Cortex of kidney (tissue), 1 donor: ENCODE data around the gene PLA2R1.

Experiments used
- DNase-seq: peaks from one replicate; lab custom pipeline; 2025; lab: John Stamatoyannopoulos, UW

PLA2R1 gene

DNA sequence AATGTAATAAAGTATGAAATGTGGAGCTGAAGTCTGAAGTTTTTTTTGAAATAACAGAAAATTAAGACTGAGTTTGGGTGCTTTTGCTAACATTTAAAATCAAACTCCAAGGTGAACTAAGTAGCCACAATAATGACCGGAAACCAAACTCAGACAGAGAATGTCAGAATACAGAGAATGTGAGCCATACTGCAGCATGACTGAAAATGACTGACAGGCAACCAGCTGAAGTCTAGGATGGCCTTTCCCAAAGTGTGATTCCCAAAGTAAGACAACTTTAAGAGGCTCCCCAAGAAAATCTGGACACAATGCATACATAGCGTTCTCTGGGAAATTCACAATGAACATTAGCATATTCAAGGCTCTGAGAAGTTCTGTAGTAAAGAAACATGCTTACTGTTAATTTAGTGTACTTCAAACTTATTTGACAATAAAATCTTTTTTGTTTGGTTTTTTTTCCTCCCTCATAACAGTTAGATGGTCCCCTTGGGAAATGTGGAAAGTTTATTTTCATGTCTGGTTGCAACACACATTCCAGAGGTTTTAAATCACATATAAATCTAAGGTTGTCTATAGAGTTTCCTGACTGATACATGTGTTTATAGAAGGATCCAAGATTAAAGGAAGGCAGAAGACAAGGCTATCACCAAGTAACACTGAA lies 28.6 kb downstream of the PLA2R1 start:
- DNase-seq, result no peak

- DNase-seq, result no peak
Measured at GRCh38 chr2:160029270-160029628, 33.2 kb downstream of the PLA2R1 start.

DNA sequence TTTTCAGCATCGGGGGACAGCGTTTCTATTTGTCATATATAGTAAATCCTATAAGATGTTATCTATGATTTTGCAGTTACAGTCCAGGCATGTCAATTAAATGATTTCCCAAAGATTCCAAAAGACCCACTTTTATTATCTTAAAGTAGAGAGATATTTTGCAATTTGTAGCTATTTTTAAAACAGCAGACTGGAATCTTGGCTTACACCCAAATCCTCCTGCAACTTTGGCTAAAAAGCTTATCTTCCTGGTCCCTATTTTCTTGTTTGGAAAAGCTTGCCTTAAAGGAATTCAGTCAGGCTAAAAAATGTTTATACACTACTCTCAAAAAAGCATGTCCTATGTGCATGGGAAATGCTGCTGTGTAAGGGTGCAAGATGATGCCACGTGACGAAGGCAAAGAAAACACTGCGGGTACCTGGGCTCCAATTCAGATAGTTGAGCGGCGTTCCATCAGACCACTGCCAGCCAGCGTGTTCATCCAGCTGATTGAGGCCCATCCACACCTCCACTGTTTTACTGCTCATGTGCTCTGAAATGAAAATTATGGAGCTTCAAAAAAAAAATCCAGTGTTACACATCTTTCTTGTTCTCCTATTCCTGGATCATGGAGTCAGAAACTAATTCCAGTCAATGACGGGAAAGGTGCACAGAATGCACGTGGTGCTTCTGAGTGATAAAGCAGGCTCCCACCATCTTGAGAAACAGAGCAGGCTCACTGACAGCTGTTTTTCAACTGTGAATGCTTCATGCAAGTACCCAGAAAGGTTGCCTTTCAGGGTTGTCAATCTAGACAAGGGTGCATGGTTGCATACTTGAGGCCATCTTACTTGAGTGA lies 33.8 kb downstream of the PLA2R1 start:
- DNase-seq, result no peak

DNA sequence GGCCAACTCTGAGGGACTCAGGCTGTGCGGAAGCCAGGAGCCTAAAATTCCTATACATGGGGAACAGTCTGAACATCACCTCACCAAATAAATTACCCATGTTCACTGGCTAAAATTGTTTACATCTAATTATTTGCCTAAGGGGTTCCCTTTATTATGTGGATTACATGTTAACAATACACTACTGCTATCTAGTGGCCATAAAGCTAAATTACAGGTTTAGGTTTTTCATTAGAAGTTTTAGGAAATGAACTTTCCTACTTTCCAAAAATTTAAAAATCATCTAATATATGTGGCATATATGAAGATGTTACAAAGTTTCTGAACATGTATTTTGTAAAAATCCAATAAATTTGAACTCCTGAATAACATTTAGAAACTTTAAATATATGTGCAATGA lies 40.3 kb downstream of the PLA2R1 start:
- DNase-seq, result no peak

DNA sequence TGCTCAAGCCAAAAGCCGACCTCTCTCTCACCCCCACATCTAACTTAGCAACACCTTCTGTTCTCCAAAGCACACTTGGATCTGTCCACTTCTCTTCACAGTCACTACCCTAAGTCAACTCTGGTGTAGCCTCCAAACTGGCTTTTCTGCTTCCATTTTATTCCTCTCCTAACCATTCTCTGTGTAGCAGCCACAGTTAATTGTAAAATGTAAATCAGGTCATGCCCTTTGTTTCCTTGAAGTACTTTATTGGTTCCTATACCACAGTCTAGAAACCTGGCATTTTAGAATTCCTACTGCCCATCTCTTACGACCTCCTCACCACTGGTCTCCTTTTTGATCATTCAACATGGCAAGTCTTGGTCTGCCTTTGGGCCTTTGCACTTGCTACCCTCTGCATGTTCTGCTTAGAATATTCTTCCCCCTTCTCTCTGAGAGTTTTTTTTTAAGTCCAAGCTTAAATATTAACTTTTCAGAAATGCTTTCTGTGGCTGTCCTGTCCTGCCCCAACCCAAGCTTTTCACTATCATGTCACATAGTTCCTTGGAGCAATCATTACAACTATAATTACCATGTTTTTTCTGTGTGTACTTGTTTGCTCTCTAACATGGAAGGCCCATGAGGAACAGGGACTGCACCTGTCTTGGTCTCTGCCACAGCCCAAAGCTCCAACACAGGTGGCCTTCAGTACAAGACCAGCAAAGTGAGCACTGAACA lies 42.9 kb downstream of the PLA2R1 start:
- no peak for DNase-seq

- no peak for DNase-seq
Measured at GRCh38 chr2:160015746-160016145, 46.7 kb downstream of the PLA2R1 start.

DNA sequence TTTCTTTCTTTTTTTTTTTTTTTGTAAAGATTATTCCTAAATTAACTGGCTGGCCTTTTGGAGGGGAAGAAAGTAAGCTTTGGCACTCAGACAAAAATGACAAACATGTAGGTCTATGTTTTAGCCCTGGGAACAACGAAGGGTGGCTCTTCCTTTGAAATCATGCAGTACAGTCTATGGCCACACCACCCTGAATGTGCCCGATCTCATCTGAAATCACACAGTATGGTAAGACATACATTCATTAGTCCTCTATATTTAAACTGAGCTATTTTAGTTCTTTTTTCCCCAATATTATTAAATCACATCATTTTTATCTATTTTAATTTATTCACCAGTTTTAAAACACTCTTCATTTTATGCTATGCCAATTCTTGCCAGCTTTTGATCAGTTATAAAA lies 48.2 kb downstream of the PLA2R1 start:
- DNase-seq, result no peak

DNA sequence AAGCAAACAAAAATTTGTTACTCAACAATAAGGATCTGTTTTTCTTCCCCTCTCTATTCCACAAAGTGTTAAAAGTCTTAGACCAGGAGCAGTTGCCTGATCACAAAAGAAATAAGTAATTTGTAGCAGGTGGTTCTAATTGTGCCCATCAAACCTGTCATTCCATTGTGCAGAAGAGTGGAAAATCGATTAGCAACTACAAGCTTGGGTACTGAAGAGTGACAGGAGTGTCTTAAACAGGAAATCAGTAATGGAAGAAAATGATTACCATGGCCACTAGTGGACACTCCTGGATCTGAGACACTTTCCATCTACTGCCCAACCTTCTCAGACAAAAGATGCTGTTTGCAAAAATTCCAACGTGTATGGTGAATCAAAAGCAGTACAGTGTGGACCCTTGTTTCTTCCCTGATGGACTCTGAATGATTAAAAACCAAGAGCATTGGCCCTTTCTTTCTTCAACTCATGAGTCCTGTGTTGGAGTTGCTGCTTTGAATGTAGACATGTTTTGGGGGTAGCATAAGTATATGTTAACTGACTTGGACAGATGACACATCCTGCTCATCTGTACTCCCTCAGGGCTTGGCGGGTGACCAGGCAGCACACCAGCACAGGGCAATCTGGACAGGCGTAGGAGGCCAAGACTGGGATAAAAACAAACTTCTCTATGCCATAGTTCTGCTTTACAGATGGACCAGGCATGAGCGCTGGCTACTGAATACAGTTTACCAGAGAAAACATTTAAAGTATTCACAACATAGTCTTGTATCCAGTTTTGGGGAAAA lies 51.9 kb downstream of the PLA2R1 start:
- no peak for DNase-seq

GRCh38 chr2:160007111-160007510 lies 55.3 kb downstream of the PLA2R1 start:
- no peak for DNase-seq

DNA sequence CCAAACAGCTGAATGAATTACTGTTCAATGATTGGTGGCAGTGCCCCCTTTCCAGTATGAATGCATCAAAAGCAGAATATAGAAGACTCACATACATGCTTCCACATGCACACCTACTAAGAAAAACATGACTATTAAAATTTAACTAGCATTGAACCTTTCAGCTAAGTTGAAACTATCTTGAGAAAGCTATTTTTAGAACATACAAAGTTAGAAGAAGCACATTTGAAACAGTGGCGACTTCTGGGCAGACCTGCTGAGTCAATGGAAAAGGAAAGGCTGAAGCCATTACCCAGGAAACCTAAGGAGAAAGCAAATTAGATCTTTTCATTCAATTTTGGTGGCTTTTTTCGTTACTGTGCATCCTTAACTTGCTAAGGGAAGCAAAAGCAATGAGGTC lies 55.9 kb downstream of the PLA2R1 start:
- no peak for DNase-seq

DNA sequence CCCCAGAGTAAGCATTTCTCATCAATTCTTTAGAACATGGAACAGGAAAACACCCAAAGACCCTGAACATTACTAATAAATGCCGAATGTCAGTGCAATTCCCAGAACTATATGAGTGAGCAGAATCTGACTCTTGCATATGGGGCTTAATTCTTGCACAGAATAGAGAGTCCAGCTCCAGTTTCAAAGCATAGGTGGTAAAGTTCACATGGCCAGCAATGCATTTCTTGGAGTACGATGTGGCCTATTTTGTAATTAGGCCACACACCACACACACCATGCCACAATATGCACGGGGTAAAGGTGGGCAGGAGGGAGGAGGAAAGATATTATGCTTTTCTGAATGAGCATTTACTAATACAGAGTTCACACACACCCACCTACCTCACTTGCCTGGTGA lies 56.5 kb downstream of the PLA2R1 start:
- no peak for DNase-seq

GRCh38 chr2:160005476-160005875 lies 56.9 kb downstream of the PLA2R1 start:
- DNase-seq, result no peak

DNA sequence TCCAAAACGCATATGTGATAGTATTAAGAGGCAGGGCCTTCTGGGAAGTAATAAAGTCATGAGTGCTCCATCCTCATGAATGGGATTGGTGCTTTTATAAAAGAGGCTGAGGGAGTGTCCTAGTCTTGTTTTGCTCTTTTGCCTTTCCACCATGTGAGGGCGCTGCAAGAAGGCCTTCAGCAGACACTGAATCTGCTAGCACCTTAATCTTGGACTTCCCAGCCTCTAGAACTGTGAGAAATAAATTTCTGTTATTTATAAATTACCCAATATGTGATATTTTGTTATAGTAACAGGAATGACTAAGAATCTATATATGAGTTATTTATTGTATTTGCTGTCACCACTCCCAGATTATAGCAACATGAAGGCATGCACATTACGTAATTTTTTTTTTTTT lies 63.5 kb downstream of the PLA2R1 start:
- no peak for DNase-seq

GRCh38 chr2:159998243-159998642 lies 64.2 kb downstream of the PLA2R1 start:
- DNase-seq, result no peak

DNA sequence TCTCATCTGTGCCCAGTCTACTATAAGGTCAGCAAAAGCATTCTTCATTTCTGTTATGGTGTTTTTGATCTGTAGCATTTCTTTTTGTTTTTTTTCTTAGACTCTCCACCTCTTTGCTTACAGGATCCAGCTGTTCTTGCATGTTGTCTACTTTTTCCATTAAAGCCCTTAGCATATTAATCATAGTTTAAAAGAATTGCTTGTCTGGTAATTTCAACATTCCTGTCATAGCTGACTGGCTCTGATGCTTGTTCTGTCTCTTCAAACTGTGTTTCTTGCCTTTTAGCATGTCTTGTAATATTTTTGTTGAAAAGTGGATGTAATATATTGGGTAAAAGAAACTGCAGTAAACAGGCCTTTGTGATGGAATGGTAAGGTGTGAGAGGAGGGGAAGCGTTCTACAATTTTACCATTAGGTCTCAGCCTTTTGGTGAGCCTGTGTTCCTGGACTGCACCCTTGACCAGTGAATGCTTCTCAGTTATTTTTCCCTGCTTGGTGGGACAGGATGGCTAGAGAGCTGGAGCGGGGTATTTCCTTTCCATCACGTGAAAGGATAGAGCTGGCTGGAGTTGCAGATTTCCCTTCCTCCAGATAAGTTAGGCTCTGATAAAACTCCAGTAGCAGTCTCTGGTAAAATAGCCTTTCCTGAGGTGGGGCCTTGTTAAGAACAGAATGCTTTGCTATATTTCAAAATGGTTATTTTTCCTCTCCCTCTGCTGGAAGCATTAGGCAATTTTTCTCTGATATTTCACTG lies 65.4 kb downstream of the PLA2R1 start:
- no peak for DNase-seq

DNA sequence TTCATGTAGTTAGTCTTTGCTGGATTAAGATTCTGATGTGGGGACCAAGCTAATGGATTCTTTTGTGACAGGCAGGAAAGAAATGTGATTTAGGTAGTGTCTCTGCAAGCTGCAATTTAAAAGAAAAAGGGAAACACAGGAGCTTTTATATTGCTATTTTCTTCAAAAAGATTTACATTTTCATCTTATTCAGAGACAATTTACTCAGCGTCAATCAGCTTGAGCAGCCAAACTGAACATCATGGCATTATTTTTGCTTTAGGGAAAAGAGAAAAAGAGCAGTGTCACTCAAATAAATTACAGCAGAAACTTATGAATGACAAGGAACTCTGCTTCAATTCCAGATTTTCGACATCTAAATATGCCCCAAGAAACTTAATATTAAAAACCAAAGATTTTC lies 67.4 kb downstream of the PLA2R1 start:
- DNase-seq, result no peak

DNA sequence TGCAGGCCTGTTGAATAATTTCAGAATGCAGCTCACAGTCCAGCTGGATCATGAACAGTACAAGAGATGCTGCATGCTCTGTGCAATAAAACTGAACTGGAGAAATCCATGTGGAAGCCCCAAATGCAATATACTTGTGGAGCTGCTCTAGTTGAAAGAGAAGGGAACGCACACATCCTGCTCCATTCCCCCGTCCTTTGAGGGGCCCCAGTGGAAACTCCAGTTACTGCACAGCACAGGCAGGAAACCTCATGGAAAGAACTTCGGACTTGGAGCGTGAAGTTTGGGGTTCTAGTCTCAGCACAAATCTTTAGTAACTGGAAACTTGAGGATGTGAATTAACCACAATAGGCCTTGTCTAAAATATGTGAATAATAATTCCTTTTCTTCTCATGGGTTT lies 73.2 kb downstream of the PLA2R1 start:
- no peak for DNase-seq

DNA sequence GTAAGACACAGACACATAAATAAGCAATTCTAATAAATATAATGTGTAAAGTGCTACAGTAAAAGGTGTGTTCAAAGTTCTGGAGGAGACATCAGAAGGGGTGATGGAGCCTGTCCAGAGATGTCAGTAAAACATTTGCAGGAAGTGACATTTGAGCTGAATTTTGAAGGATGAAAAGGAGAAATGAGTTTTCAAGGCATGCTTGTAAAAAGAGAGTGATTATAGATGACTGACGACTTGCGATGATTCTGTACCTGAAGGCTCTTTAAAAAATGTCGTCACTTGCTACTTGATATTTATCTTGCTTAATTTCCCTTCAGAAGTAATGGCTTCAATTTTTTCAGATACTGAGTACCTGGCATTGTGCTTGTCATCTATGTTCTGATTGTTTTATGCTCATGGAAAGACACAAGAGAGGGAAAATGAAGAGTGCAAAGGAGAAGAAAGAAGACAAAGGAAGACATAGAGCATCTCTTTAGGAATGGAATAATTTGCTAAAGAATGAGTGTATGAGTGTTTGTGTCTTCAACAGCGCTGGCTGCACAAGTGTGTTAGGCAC lies 73.9 kb downstream of the PLA2R1 start:
- DNase-seq, result no peak

DNA sequence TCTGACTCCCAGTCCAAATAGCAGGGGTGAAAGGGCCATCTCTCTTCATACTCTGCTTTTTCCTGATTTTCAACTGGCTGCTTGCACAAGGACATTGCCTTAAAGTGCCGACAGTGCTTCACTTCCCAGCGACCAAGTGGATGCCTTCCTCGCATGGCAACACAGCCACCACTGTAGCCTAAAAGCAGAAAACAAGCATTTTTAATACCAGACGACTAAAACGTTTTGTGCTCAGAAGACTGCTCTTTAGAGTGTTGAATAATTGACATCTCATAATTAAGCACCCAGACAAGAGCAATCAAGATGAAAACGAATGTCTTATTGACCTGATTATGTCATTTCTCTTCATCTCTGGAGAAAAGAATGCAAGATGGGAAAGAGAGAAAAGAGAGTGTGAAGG lies 75.2 kb downstream of the PLA2R1 start:
- no peak for DNase-seq

- no peak for DNase-seq
Measured at GRCh38 chr2:159985656-159986055, 76.8 kb downstream of the PLA2R1 start.

- DNase-seq, result no peak
Measured at GRCh38 chr2:159984034-159984433, 78.4 kb downstream of the PLA2R1 start.
